Fibroblast of villous mesenchyme (primary cell): ENCODE measurements around the gene ZBTB4. TPM values are rescaled to one million over a fixed set of nuclear protein-coding genes. Genes with fewer than 3 reads are reported as not detected.
"Not testable (repeated sequence)": the region's sequence is repeated elsewhere in the genome, so short reads cannot be mapped to it uniquely, and the experiment has no call there.

Experiments used
- DNase-seq: peaks from one replicate; pipeline ENCODE4 v3.0.0-alpha.2; 2010; ENCODE audit warnings: low read depth
- H3K4me3 ChIP-seq: 2 replicates; pipeline ENCODE4 v1.5.1; 2011; ENCODE audit warnings: low read depth, mild to moderate bottlenecking, low read length
- total RNA-seq: library from RNA; depleted of rRNA; stranded (reverse); fragments of >200 nt; gene quantifications from 2 replicates; pipeline ENCODE4 v1.2.3, GENCODE V29; 2012
- TF ChIP-seq, protein P1 (sequence below): IDR thresholded peaks from 2 replicates; pipeline ENCODE4 v1.5.1; 2012; ENCODE audit warnings: low read depth, mild to moderate bottlenecking, low read length; ENCODE audit not compliant: insufficient read depth

ZBTB4 gene
- total RNA-seq, 1 donor: 37.1 TPM

DNA sequence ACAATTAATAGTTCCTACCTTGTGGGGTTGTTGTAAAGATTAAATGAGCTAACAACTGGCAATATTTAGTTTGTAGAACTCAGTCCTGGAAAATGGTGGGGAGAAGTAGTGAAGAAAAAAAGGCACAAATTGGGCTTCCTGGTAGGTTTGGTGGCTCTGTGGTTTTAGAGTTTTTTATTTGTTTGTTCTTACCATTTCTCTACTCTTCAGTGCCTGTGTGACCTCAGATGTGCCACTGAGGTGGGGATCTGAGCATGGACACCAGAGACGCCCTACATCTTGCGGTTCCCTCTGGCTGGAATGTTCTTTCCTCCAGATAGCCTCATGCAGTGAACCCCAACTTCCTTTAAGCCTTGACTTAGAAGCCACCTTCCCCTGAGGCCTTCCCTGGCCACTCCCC, 7.7 kb downstream of the ZBTB4 start:
- no peak for DNase-seq
- TF ChIP-seq, protein P1, sequence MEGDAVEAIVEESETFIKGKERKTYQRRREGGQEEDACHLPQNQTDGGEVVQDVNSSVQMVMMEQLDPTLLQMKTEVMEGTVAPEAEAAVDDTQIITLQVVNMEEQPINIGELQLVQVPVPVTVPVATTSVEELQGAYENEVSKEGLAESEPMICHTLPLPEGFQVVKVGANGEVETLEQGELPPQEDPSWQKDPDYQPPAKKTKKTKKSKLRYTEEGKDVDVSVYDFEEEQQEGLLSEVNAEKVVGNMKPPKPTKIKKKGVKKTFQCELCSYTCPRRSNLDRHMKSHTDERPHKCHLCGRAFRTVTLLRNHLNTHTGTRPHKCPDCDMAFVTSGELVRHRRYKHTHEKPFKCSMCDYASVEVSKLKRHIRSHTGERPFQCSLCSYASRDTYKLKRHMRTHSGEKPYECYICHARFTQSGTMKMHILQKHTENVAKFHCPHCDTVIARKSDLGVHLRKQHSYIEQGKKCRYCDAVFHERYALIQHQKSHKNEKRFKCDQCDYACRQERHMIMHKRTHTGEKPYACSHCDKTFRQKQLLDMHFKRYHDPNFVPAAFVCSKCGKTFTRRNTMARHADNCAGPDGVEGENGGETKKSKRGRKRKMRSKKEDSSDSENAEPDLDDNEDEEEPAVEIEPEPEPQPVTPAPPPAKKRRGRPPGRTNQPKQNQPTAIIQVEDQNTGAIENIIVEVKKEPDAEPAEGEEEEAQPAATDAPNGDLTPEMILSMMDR: no peak
- H3K4me3 ChIP-seq: no peak overlapping the region

DNA sequence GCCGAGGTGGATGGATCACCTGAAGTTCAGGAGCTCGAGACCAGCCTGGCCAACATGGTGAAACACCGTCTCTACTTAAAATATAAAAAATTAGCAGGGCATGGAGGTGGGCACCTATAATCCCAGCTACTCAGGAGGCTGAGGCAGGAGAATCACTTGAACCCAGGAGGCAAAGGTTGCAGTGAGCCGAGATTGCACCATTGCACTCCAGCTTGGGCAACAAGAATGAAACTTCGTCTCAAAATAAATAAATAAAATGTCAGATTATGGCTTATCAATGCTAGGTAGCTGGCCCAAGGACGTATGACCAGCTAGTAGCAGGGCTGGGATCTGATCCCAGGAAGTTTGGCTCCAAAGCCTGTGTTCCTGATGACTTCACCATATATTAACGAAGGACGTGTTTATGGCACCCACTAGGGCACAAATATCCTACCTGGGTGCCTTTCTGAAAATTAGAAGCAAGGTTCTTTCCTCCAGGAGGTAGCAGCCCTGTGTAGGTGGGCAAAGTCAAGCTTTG, 8.9 kb downstream of the ZBTB4 start:
- not testable (repeated sequence) for DNase-seq, H3K4me3 ChIP-seq

DNA sequence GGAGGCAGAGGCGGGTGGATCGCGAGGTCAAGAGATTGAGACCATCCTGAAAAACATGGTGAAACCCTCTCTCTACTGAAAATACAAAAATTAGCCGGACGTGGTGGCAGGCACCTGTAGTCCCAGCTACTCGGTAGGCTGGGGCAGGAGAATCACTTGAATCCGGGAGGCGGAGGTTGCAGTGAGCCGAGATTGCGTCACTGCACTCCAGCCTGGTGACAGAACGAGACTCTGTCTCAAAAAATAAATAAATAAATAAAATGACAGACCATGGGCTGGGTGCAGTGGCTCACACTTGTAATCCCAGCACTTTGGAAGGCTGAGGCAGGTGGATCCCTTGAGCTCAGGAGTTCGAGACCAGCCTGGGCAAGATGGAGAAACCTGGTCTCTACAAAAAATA, 9.6 kb downstream of the ZBTB4 start:
- H3K4me3 ChIP-seq, DNase-seq: not testable (repeated sequence)

DNA sequence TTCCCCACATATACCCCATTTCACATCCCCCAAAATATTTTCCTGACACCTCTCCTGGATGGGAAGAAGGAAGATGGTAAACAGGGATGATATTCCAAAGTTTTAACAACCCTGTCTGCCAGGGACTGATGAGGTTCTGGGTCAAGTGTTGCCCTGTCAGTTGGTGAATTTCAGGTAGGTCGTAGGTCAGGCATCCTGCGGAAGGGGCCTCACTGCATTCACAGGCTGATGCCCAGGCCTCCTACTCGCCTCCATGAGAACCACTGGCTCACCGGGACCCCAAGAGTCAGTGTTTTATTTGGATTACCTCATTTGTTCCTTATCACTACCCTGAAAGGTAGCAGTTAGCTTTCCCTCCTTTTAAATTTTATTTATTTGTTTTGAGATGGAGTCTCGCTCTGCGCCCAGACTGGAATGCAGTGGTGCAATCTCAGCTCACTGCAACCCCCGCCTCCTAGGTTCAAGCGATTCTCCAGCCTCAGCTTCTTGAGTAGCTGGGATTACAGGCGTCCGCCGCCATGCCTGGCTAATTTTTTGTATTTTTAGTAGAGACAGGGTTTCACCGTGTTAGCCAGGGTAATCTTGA, 10.5 kb downstream of the ZBTB4 start:
- DNase-seq: no peak
- TF ChIP-seq, protein P1: no peak
- no peak overlapping the region for H3K4me3 ChIP-seq

- TF ChIP-seq, protein P1: no peak
- H3K4me3 ChIP-seq: no peak overlapping the region
- no peak for DNase-seq
These were observed 11.1 kb downstream of the ZBTB4 start for GRCh38 chr17:7468290-7468689.

DNA sequence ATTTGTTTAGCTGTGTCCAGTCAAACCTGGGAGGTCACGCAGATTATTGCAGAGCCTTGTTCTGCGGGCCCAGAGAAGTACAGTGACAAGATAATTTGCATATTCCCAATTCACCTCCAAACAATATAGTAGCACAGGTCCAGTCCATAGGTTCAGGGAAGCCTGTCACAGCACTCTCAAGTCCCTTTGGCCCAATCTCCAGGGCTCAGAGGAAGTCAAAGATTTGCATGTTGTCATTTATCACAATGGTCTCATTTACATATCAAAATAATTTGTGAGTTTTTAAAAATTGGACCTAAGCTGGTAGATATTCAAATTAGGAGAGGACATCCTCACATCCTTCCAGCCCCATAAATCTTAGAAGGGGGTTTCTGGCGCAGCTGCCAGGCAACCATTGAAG, 11.9 kb downstream of the ZBTB4 start:
- TF ChIP-seq, protein P1: no peak
- no peak overlapping the region for H3K4me3 ChIP-seq
- DNase-seq: no peak

DNA sequence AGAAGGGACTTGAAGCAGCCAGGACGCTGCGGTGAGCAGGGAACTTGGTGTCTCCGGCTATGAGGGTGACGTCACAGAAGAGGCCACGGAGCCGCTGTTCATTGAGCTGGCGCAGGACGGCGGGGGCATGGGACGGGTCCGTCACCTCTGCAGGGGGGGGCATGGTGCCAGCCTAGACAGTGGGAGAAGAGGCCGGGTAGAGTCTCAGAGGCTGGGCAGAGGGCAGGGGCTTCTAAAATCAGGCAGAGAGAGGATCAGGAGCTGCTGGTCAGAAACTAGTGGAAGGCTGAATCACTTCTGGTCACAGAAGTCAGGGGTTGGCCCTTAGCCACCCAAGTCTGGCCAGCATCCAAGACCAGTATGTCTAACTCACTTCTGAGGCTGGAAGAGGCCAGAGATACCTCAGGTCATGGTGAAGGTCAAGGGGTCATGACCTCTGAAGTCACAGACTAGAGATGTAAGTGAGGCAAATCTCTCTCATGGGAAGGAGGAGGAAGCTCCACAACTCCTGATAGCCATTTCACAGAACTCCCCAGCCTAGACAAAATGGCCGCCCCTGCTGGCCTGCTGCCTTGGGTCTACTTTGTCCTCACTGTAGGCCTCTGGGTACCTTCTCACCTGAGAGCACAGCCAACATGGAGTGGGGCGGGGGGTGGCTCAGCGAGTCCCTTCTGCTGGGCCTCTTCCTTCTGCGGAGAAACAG, 12.6 kb downstream of the ZBTB4 start:
- TF ChIP-seq, protein P1: no peak
- H3K4me3 ChIP-seq: no peak overlapping the region
- DNase-seq: peak; percentile 64

- TF ChIP-seq, protein P1: no peak
- DNase-seq: no peak
- H3K4me3 ChIP-seq: no peak overlapping the region
These were observed 13.2 kb downstream of the ZBTB4 start for GRCh38 chr17:7466318-7466638.
